Inflammatory macrophage (primary cell): ENCODE data around the gene DOK7.
"Not testable (repeated sequence)": the region's sequence is repeated elsewhere in the genome, so short reads cannot be mapped to it uniquely, and the experiment has no call there.

Source experiments
- DNase-seq, 2 donors: peaks; one replicate each; pipeline ENCODE4 v3.0.0-alpha.2; 2020 to 2022

Gene DOK7

GRCh38 chr4:3522651-3523050 is 59.5 kb downstream of the DOK7 start:
- no peak for DNase-seq

- no peak for DNase-seq
Measured at GRCh38 chr4:3523146-3523627, 60.1 kb downstream of the DOK7 start.

- DNase-seq, result no peak
Measured at GRCh38 chr4:3523628-3524221, 60.6 kb downstream of the DOK7 start.

- DNase-seq, result no peak
Measured at GRCh38 chr4:3524349-3524748, 61.2 kb downstream of the DOK7 start.

GRCh38 chr4:3524920-3525319 is 61.8 kb downstream of the DOK7 start:
- DNase-seq, result no peak

GRCh38 chr4:3525532-3526430 is 62.7 kb downstream of the DOK7 start:
- no peak for DNase-seq

GRCh38 chr4:3526456-3526855 is 63.4 kb downstream of the DOK7 start:
- no peak for DNase-seq

- no peak for DNase-seq
Measured at GRCh38 chr4:3527101-3527913, 64.2 kb downstream of the DOK7 start.

GRCh38 chr4:3527914-3528876 is 65.1 kb downstream of the DOK7 start:
- DNase-seq, result no peak

GRCh38 chr4:3529363-3529762 is 66.3 kb downstream of the DOK7 start:
- DNase-seq, result peak; percentile 88 to 91

- DNase-seq, result no peak
Measured at GRCh38 chr4:3530051-3530450, 66.9 kb downstream of the DOK7 start.

- no peak for DNase-seq
Measured at GRCh38 chr4:3530663-3531254, 67.7 kb downstream of the DOK7 start.

GRCh38 chr4:3531318-3531878 is 68.3 kb downstream of the DOK7 start:
- DNase-seq, result no peak

- peak; percentile 91 to 92 for DNase-seq
Measured at GRCh38 chr4:3531879-3532750, 69.0 kb downstream of the DOK7 start, which contains the start of gene LRPAP1. LRPAP1 (minus strand) TSS chr4:3532422; CDS start chr4:3532412, 10 bp downstream.

GRCh38 chr4:3532751-3533422 is 69.8 kb downstream of the DOK7 start:
- no peak for DNase-seq

GRCh38 chr4:3533423-3533820 is 70.3 kb downstream of the DOK7 start:
- DNase-seq, result no peak

- DNase-seq, result not testable (repeated sequence)
Measured at GRCh38 chr4:3535812-3536211, 72.7 kb downstream of the DOK7 start.

- DNase-seq, result not testable (repeated sequence)
Measured at GRCh38 chr4:3538906-3539305, 75.8 kb downstream of the DOK7 start.

GRCh38 chr4:3543415-3543814 is 80.3 kb downstream of the DOK7 start:
- not testable (repeated sequence) for DNase-seq
